Activated CD8-positive, alpha-beta memory T cell treated with anti-CD3 and anti-CD28 coated beads for 24 hours (primary cell): Measurements from ENCODE around the gene NTSR1.

Experiments used
- DNase-seq: peaks from one replicate; pipeline ENCODE4 v3.0.0-alpha.2; 2020

NTSR1 gene

GRCh38 chr20:62710886-62711702, 2.5 kb downstream of the NTSR1 start:
- no peak for DNase-seq

DNA sequence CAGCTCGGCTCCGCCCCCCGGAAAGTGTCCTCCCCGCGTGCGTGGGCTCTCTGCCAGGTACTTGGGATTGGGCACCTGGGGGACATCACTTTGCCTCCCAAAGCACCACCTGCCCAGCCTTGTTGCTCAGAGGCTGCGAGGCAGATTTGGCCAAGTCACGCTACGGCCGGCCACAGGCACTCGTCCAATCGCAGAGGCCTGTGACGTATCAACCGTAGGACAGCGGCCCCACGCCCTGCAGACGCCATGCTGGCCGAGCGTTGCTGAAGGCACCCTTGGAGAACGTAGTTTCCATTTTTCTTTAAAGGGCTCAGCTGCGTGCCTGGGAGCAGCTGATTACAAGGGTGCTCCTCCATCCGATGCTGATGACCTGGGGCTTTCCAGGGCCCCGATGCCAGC, 3.1 kb downstream of the NTSR1 start:
- DNase-seq, result no peak

GRCh38 chr20:62712606-62713005, 4.0 kb downstream of the NTSR1 start:
- no peak for DNase-seq

GRCh38 chr20:62714006-62714405, 5.4 kb downstream of the NTSR1 start:
- no peak for DNase-seq

GRCh38 chr20:62714799-62715198, 6.2 kb downstream of the NTSR1 start:
- no peak for DNase-seq

- DNase-seq, result no peak
Measured at GRCh38 chr20:62715201-62715600, 6.6 kb downstream of the NTSR1 start.

GRCh38 chr20:62716198-62716940, 7.7 kb downstream of the NTSR1 start:
- DNase-seq, result no peak

- DNase-seq, result no peak
Measured at GRCh38 chr20:62716941-62717310, 8.3 kb downstream of the NTSR1 start.

GRCh38 chr20:62717933-62718332, 9.3 kb downstream of the NTSR1 start:
- no peak for DNase-seq

GRCh38 chr20:62718546-62718945, 9.9 kb downstream of the NTSR1 start:
- no peak for DNase-seq

DNA sequence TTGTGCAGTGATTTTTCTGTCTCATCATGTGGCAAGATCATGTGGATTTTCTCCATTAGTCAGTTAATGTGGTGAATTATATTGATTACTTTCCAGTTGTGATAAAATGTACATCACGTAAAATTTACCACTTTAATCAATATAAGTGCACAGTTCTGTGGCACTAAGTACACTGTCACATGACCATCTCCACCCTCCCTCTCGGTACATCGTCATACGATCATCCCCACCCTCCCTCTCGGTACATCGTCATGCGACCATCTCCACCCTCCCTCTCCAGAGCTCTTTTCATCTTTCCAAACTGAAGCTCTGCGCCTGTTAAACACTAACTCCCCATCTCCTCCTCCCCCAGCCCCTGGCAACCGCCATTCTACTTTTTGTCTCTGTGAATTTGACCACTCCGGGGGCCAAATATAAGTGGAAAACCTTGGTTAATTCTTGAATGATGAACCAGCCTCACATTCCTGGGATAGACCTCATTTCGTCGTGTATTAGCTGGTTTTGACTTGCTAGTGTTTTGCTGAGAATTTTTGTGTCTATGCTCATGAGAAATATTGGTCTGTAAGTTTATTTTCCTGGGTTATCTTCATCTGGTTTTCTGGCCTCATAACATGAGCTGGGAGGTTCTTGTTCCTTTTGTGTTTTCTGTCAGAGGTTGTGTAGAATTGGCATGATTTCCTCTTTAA, 10.8 kb downstream of the NTSR1 start:
- DNase-seq, result no peak

DNA sequence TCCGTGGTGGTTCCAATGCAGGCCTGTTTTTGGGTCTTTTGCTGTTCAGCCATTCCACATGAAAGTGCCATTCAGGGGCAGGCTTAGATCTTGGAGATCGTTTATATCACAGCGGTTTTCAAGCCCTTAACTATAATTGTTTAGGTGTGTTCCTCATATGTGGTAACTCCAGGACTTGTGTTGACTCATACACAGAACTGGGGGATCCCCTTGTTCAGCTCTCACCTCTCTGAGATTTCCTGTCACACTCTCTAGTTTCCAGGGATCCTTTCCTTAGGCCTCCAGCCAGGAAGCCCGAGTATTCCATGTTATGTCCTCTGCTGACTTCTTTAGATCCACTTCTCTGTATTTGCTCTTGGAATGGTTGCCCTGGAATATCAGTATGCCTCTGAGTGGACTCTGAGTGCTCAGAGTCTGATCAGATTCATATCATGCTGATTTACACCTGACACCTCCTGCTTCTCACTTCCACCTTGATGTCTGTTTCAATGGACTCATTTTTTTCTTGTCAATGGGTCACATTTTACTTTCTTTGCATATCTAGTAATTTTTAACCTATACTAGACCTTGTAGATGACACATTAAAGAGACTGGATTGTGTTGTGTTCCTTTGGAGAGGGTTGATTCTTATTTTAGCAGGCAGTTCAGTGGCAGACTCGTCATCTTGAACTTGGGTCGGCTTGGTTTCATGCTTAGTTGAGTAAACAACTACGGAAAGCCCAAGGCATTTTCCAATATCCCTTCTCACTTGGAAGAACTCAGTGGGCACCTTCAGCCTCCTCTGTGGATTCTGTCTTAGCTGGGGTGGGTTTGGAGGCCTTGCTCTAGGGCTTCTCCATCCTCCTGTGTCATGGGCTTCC, 13.1 kb downstream of the NTSR1 start:
- no peak for DNase-seq

DNA sequence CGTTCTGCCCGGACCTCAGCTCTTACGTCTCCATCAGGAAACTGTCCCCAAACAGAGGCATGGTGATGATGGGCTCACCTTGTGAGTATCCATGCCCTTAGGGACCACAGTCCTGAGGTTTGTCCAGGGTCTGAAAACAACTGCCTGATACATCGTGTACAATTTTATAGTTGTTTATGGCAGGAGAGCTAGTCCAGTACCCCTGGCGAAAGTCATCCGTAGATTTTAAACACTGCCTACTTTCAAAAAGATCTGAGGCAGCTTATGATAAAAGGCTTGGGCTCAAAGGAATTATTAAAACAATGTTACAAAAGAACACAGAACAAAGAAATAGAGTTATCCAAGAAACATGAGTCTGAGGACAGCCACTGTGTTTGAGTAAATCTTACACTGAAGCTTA, 14.0 kb downstream of the NTSR1 start:
- no peak for DNase-seq

DNA sequence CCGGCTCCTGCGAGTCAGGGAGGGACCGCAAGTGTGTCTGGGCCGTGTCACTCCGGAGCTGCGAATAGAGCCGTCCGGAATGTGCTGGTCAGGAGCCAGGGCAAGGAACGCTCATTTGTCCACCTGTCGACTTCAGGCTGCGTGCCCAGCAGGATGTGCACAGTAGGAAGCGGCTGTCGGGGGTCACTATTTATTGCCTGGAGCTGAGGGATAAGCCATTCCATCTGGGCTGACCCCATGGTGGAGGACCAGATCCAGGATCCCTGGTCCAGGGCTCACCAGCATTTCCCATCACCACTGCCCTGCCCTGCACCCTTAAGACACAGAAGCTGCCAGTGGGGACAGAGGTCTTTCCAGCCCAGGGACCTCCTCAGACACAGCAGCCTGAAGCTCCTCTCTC, 14.7 kb downstream of the NTSR1 start:
- no peak for DNase-seq

DNA sequence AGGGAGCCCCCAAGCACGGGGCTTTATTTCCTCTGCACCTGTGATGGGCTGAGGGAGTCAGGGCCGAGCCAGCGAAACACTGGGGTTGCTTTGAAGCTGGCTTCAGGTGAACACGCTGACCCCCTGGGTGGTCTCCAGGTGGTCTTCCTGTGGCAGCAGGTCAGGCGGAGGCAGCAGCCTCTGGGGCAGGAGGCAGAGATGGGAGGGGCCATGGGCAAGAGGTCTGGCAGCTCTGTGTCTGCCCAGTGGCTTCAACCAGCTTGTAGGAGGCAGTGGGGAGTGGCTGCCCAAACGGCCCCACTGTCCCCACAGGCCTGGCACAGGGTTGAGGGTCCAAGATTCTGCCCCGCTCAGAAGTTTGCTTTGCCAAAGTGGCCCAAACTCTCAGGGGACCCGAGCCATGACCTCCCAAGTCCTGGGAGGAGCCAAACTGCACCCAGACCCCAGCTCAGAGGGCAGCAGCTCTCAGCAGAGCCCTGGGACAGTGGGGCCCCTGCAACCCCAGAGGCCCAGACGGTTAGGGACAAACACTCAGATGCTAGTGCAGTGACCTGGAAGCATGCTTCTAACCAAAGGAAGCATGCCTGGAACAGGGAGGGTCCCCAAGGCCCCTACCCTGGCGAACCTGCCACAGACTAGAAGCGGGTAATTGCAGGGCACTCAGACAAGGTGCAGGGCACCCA, 15.3 kb downstream of the NTSR1 start:
- DNase-seq, result no peak

GRCh38 chr20:62724692-62725595, 16.3 kb downstream of the NTSR1 start:
- no peak for DNase-seq

DNA sequence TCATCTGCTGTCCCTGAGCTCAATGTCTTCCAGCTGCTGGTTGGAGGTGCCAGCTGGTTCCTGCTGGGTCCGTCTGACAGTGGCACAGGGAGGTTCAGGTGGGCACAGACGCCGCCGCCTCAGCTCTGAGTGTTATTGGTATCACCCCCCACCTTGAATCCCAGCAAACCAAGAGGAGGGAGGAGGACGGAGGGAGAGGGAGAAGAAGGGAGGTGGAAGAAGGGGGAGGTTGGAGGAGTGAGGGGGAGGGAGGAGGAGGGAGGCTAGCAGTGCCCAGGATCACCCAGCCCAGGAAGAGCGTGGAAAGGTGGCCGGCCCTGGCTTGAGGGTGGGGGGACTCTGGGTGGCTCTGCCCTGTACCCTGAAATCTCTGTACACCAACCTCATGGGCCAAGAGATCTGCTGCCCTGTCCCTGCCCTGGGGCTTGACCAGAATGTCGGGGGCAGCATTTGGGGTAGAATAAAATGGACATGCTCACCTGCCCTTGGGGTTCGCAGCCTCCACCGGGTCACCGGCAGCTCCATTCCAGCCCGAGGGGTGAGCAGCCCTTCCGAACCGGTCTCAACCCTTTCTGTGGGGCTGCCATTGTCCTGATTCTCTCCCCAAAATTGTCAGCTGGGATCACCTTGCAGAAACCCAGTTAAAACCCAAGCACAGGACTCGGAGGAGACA, 17.1 kb downstream of the NTSR1 start:
- no peak for DNase-seq

- DNase-seq, result no peak
Measured at GRCh38 chr20:62726276-62726675, 17.6 kb downstream of the NTSR1 start.

- DNase-seq, result no peak
Measured at GRCh38 chr20:62726716-62727583, 18.3 kb downstream of the NTSR1 start.
